PC-9 (cell line): Measurements from ENCODE around the gene SPARCL1. TPM values are rescaled to one million over a fixed set of nuclear protein-coding genes. Genes with fewer than 3 reads are reported as not detected.
"Not testable (repeated sequence)": the region's sequence is repeated elsewhere in the genome, so short reads cannot be mapped to it uniquely, and the experiment has no call there.

Source experiments
- BruUV-seq: library from RNA; stranded (reverse); fragments of 400-500 nt; replicated peaks from 2 replicates; lab custom pipeline; 2021; lab: Mats Ljungman, UMichigan
- CTCF ChIA-PET: fragments of 300-600 bp; sonication (Branson Sonifier 250); formaldehyde crosslinking; loops from one replicate; lab custom pipeline; 2022; ENCODE audit warnings: antibody characterized with exemption; lab: Charles Lee
- POLR2A ChIA-PET: fragments of 300-600 bp; sonication (Branson Sonifier 250); formaldehyde crosslinking; loops from one replicate; lab custom pipeline; 2022; ENCODE audit warnings: antibody characterized with exemption; ENCODE audit not compliant: unreplicated experiment; lab: Charles Lee
- DNase-seq, 2 experiments: peaks; one replicate each; pipeline versions ENCODE4 v3.0.0 to v3.0.0-alpha.2; 2015 to 2022; ENCODE audit warnings: mixed read lengths in 1 of 2
- H2AFZ ChIP-seq: fragments of 200-600 bp; sonication (generic); 2 replicates; pipeline ENCODE4 v1.8.1; 2017; ENCODE audit warnings: antibody characterized with exemption
- H3F3A ChIP-seq: fragments of 200-600 bp; sonication (generic); 2 replicates; pipeline ENCODE4 v1.8.1; 2017; ENCODE audit warnings: antibody characterized with exemption, mild to moderate bottlenecking, low read depth; ENCODE audit not compliant: insufficient read depth
- H3K27ac ChIP-seq: fragments of 200-600 bp; sonication (generic); 2 replicates; pipeline ENCODE4 v1.6.1; 2016; ENCODE audit warnings: mixed run types
- H3K27me3 ChIP-seq: fragments of 200-600 bp; sonication (generic); 2 replicates; pipeline ENCODE4 v1.6.1; 2016; ENCODE audit warnings: low read depth, mixed run types; ENCODE audit not compliant: insufficient read depth
- H3K36me3 ChIP-seq: fragments of 200-600 bp; sonication (generic); 2 replicates; pipeline ENCODE4 v1.6.1; 2016; ENCODE audit warnings: low read depth, mixed run types
- H3K4me1 ChIP-seq: fragments of 200-600 bp; sonication (generic); replicated peaks from 2 replicates; pipeline ENCODE4 v1.6.1; 2016; ENCODE audit warnings: mixed run types; ENCODE audit not compliant: insufficient read depth
- H3K4me2 ChIP-seq: fragments of 200-600 bp; sonication (generic); 2 replicates; pipeline ENCODE4 v1.6.1; 2017; ENCODE audit warnings: mixed run types
- H3K4me3 ChIP-seq: fragments of 200-600 bp; sonication (generic); 2 replicates; pipeline ENCODE4 v1.6.1; 2016; ENCODE audit warnings: mixed run types
- H3K79me2 ChIP-seq: fragments of 200-600 bp; sonication (generic); 2 replicates; pipeline ENCODE4 v1.6.1; 2017; ENCODE audit warnings: low read depth, mixed run types
- H3K9me2 ChIP-seq: fragments of 200-600 bp; sonication (generic); 2 replicates; pipeline ENCODE4 v1.8.1; 2017; ENCODE audit warnings: mild to moderate bottlenecking; ENCODE audit not compliant: insufficient read depth
- H3K9me3 ChIP-seq: fragments of 200-600 bp; sonication (generic); 2 replicates; pipeline ENCODE4 v1.8.1; 2016; ENCODE audit warnings: low read depth; ENCODE audit not compliant: insufficient read depth
- H4K20me1 ChIP-seq: fragments of 200-600 bp; sonication (generic); 2 replicates; pipeline ENCODE4 v1.8.1; 2017; ENCODE audit not compliant: insufficient read depth
- EZH2 ChIP-seq: fragments of 200-600 bp; sonication (generic); IDR thresholded peaks from 2 replicates; pipeline ENCODE4 v1.8.0; 2017; ENCODE audit warnings: antibody characterized with exemption, low read depth
- intact Hi-C: fragments of 100-400 bp; cut with micrococcal nuclease; formaldehyde crosslinking; loops from one replicate; pipeline ENCODE4 v1.10.0; 2022; ENCODE audit not compliant: unreplicated experiment
- total RNA-seq: library from RNA; stranded (reverse); gene quantifications from 2 replicates; pipeline ENCODE4 v1.2.3, GENCODE V29; 2021
- TF ChIP-seq, protein P1 (sequence below): fragments of 200-600 bp; sonication (generic); conservative IDR thresholded peaks from 2 replicates; pipeline ENCODE4 v1.6.1; 2017; ENCODE audit warnings: mixed run types, antibody characterized with exemption, mild to moderate bottlenecking, moderate library complexity

The SPARCL1 gene
- total RNA-seq, 1 experiment from 2014 or later = not detected

DNA sequence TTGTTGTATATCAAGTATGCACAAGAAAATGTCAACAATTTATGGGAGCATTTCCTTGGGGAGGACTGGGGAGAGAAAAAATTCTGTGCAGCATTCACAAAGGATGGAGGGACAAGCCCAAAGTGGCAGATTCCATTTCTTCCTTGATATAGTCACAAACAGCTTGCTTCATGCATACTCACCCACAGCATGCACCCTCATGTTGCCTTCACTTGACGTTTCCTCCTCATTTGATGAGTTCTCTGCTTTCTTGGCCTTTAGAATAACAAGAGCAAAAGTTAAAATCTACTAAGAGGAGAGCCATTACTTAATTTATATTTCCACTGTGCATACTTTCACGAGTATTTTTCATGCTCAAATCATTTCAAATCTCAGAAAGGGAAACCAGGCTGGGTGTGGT lies 37.7 kb downstream of the SPARCL1 start:
- no peaks in the 10 kb centered on the region for H3K9me3 ChIP-seq
- no peaks in the 10 kb centered on the region for H3K27me3 ChIP-seq
- no peak overlapping the region for H2AFZ ChIP-seq
- H3K9me2 ChIP-seq = no peaks in the 10 kb centered on the region
- H3K36me3 ChIP-seq = no peaks in the 10 kb centered on the region
- no peaks in the 10 kb centered on the region for H3K4me1 ChIP-seq
- no peak overlapping the region for H3K4me2 ChIP-seq
- no peaks in the 10 kb centered on the region for H3K79me2 ChIP-seq
- no peak for DNase-seq
- BruUV-seq = no TSS peak
- intact Hi-C loops = no loop called here
- H3K27ac ChIP-seq = no peak overlapping the region
- H4K20me1 ChIP-seq = no peaks in the 10 kb centered on the region
- ChIA-PET CTCF (no interaction called here), POLR2A (no interaction called here)
- no peaks in the 10 kb centered on the region for H3F3A ChIP-seq
- TF ChIP-seq EZH2 = no peak
- TF ChIP-seq, protein P1, sequence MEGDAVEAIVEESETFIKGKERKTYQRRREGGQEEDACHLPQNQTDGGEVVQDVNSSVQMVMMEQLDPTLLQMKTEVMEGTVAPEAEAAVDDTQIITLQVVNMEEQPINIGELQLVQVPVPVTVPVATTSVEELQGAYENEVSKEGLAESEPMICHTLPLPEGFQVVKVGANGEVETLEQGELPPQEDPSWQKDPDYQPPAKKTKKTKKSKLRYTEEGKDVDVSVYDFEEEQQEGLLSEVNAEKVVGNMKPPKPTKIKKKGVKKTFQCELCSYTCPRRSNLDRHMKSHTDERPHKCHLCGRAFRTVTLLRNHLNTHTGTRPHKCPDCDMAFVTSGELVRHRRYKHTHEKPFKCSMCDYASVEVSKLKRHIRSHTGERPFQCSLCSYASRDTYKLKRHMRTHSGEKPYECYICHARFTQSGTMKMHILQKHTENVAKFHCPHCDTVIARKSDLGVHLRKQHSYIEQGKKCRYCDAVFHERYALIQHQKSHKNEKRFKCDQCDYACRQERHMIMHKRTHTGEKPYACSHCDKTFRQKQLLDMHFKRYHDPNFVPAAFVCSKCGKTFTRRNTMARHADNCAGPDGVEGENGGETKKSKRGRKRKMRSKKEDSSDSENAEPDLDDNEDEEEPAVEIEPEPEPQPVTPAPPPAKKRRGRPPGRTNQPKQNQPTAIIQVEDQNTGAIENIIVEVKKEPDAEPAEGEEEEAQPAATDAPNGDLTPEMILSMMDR = no peak
- H3K4me3 ChIP-seq = no peak overlapping the region

DNA sequence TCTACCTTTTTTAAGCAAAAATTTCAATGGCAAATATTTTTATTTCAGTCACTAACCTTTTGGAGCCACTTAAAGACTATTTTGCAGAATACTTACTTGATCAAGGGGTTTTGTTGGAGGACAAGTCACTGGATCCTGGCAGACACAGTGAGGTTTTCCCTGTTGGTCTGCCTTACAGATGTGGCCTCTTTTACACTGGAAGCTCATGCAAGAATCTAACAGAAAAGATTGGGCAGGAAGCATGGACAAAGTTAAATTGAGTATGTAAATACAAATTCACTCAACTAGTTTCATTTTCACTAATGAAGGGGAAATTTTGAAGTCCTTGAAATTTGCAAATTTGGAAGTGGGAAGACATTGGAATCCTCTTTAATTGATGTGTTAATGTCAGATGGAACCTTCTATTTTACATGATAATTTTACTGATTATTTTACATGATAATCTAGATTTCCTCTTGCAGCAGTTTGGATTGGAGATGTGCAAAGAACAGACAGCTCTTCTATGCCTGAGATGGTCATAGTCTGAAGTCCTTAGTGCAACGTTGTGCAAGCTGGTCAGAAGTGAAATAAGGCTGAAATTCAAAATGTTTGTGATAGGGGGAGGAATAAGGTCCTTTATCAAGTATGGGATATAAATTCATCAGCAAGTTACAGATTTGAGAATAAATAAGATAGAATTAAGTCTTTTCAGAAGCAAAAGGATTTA lies 38.4 kb downstream of the SPARCL1 start:
- H3K9me2 ChIP-seq = no peaks in the 10 kb centered on the region
- intact Hi-C loops = no loop called here
- H3K36me3 ChIP-seq = no peaks in the 10 kb centered on the region
- POLR2A ChIA-PET = no interaction called here
- BruUV-seq = no TSS peak
- no peak overlapping the region for H3K4me3 ChIP-seq
- H3K27ac ChIP-seq = no peak overlapping the region
- TF ChIP-seq, protein P1 = no peak
- TF ChIP-seq EZH2 = no peak
- no peaks in the 10 kb centered on the region for H3K4me1 ChIP-seq
- no peak overlapping the region for H3K4me2 ChIP-seq
- H3K27me3 ChIP-seq = no peaks in the 10 kb centered on the region
- no peak for DNase-seq
- H2AFZ ChIP-seq = no peak overlapping the region
- H3K9me3 ChIP-seq = no peaks in the 10 kb centered on the region
- no peaks in the 10 kb centered on the region for H3K79me2 ChIP-seq
- H4K20me1 ChIP-seq = no peaks in the 10 kb centered on the region
- H3F3A ChIP-seq = no peaks in the 10 kb centered on the region
- CTCF ChIA-PET = interaction anchor here (0.6 kb wide), 1 partner anchor 156 kb away, joined by 3 read pairs; no protein-coding TSS in a partner anchor

DNA sequence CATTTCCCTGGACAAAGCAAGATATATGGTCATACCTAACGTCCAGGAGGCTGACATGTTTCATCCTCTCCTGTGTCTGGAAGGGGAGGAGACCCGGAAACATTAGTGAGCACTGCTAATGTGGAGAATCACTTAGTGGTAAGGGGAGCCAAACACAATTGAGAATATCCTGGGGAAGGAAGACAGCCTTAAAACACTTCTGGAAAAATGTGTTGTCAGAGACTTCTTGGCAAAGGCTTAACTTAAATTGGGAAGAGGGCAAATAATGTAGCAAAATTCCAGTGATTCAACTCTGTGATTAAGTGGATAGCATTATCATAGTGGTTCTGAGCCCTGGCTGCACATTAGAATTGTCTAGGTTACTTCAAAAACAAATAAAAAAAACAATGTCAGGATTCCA lies 39.5 kb downstream of the SPARCL1 start:
- Histone ChIP-seq H3K9me2 (no peaks in the 10 kb centered on the region), H3K4me1 (no peaks in the 10 kb centered on the region), H3K27me3 (no peaks in the 10 kb centered on the region), H3K4me2 (no peak overlapping the region), H4K20me1 (no peaks in the 10 kb centered on the region), H3F3A (no peaks in the 10 kb centered on the region), H3K36me3 (no peaks in the 10 kb centered on the region), H3K4me3 (no peak overlapping the region), H3K9me3 (no peaks in the 10 kb centered on the region), H2AFZ (no peak overlapping the region), H3K79me2 (no peaks in the 10 kb centered on the region), H3K27ac (no peak overlapping the region)
- CTCF ChIA-PET = no interaction called here
- DNase-seq = no peak
- POLR2A ChIA-PET = no interaction called here
- intact Hi-C loops = no loop called here
- TF ChIP-seq, protein P1 = no peak
- TF ChIP-seq EZH2 = no peak
- BruUV-seq = no TSS peak

DNA sequence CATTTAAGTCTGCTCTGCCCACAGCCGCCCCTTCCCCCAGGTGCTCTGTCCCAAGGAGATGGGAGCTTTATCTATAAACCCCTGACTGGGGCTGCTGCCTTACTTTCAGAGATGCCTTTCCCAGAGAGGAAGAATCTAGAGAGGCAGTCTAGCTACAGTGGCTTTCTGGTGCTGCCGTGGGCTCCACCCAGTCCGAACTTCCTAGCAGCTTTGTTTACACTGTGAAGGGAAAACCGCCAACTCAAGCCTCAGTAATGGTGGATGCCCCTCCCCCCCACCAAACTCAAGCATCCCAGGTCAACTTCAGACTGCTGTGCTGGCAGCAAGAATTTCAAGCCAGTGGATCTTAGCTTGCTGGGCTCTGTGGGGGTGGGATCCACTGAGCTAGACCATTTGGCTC lies 40.5 kb downstream of the SPARCL1 start:
- H4K20me1 ChIP-seq, POLR2A ChIA-PET, H3F3A ChIP-seq, H2AFZ ChIP-seq, H3K36me3 ChIP-seq, H3K27ac ChIP-seq, H3K79me2 ChIP-seq, H3K9me2 ChIP-seq, intact Hi-C loops, H3K4me3 ChIP-seq, DNase-seq, H3K9me3 ChIP-seq, H3K27me3 ChIP-seq, H3K4me1 ChIP-seq, H3K4me2 ChIP-seq, BruUV-seq, CTCF ChIA-PET: not testable (repeated sequence)

DNA sequence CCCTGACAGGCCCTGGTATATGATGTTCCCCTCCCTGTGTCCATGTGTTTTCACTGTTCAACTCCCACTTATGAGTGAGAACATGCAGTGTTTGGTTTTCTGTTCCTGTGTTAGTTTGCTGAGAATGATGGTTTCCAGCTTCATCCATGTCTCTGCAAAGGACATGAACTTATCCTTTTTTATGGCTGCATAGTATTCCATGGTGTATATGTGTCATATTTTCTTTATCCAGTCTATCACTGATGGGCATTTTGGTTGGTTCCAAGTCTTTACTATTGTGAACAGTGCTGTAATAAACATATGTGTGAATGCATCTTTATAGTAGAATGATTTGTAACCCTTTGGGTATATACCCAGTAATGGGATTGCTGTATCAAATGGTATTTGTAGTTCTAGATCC lies 45.9 kb downstream of the SPARCL1 start:
- not testable (repeated sequence) for H3K9me3 ChIP-seq, H3K36me3 ChIP-seq

More for the DNA sequence above, 45.9 kb downstream of the SPARCL1 start:
- H3K4me2 ChIP-seq, H3K27ac ChIP-seq, H3K27me3 ChIP-seq, H4K20me1 ChIP-seq, intact Hi-C loops, POLR2A ChIA-PET, H3K79me2 ChIP-seq, H3K4me1 ChIP-seq, H3K9me2 ChIP-seq, H2AFZ ChIP-seq, H3F3A ChIP-seq, H3K4me3 ChIP-seq, DNase-seq, CTCF ChIA-PET, BruUV-seq: not testable (repeated sequence)
